Fibroblast of skin of left biceps (primary cell): ENCODE measurements around the gene KIAA2012.

Experiments used
- DNase-seq, 2 experiments: peaks; one replicate each; pipeline ENCODE4 v3.0.0-alpha.2; 2013; ENCODE audit warnings: low read depth in 2 of 2

KIAA2012 gene

GRCh38 chr2:202072737-202073401 is at the start of gene KIAA2012:
Gene KIAA2012, plus strand, starts transcription at chr2:202073255. Its CDS starts 373 bp downstream, at chr2:202073628.
- DNase-seq = no peak

GRCh38 chr2:202023904-202024266 is 49.2 kb upstream of the KIAA2012 start:
- no peak for DNase-seq

GRCh38 chr2:202024871-202025270 is 48.2 kb upstream of the KIAA2012 start:
- DNase-seq = no peak

- DNase-seq = no peak
Observed at GRCh38 chr2:202025816-202026215, 47.2 kb upstream of the KIAA2012 start.

GRCh38 chr2:202026507-202026906 is 46.5 kb upstream of the KIAA2012 start:
- no peak for DNase-seq

- no peak for DNase-seq
Observed at GRCh38 chr2:202030691-202031090, 42.4 kb upstream of the KIAA2012 start.

GRCh38 chr2:202031246-202031951 is 41.7 kb upstream of the KIAA2012 start:
- no peak for DNase-seq

- DNase-seq = no peak
Observed at GRCh38 chr2:202032846-202033316, 40.2 kb upstream of the KIAA2012 start.

- peak; percentile 95 for DNase-seq
Observed at GRCh38 chr2:202033317-202034248, 39.5 kb upstream of the KIAA2012 start, which contains the start of gene FZD7. Gene FZD7, plus strand, starts transcription at chr2:202033855. Its CDS starts 793 bp downstream, at chr2:202034648.

GRCh38 chr2:202034249-202035088 is 38.6 kb upstream of the KIAA2012 start:
- DNase-seq = no peak

- DNase-seq = peak in 1 of 2 experiments; percentile 53
Observed at GRCh38 chr2:202035089-202035940, 37.7 kb upstream of the KIAA2012 start.

GRCh38 chr2:202035941-202036372 is 37.1 kb upstream of the KIAA2012 start:
- no peak for DNase-seq

- DNase-seq = no peak
Observed at GRCh38 chr2:202036601-202037037, 36.4 kb upstream of the KIAA2012 start.

- no peak for DNase-seq
Observed at GRCh38 chr2:202037086-202037485, 36.0 kb upstream of the KIAA2012 start.

- no peak for DNase-seq
Observed at GRCh38 chr2:202038471-202039277, 34.4 kb upstream of the KIAA2012 start.

- no peak for DNase-seq
Observed at GRCh38 chr2:202039278-202040078, 33.6 kb upstream of the KIAA2012 start.

GRCh38 chr2:202040079-202040844 is 32.8 kb upstream of the KIAA2012 start:
- DNase-seq = no peak

- no peak for DNase-seq
Observed at GRCh38 chr2:202042444-202042843, 30.6 kb upstream of the KIAA2012 start.
